Parathyroid adenoma (tissue), 2 donors: ENCODE data around the gene TMEM163.

Source experiments
- H2AFZ ChIP-seq: fragments of 300-600 bp; sonication (generic); one replicate; pipeline ENCODE4 v1.7.0; 2017; ENCODE audit warnings: antibody characterized with exemption, mild to moderate bottlenecking
- H3K27ac ChIP-seq: fragments of 300-600 bp; sonication (generic); one replicate; pipeline ENCODE4 v1.7.0; 2017
- H3K27me3 ChIP-seq: fragments of 300-600 bp; sonication (generic); one replicate; pipeline ENCODE4 v1.7.0; 2017; ENCODE audit warnings: low read length; ENCODE audit not compliant: control insufficient read depth, insufficient read depth
- H3K36me3 ChIP-seq: fragments of 300-600 bp; sonication (generic); one replicate; pipeline ENCODE4 v1.7.0; 2017; ENCODE audit warnings: low read length; ENCODE audit not compliant: control insufficient read depth, insufficient read depth
- H3K4me1 ChIP-seq: fragments of 300-600 bp; sonication (generic); one replicate; pipeline ENCODE4 v1.7.0; 2017; ENCODE audit warnings: control low read depth
- H3K4me2 ChIP-seq: fragments of 300-600 bp; sonication (generic); one replicate; pipeline ENCODE4 v1.7.0; 2017; ENCODE audit warnings: low read length
- H3K4me3 ChIP-seq: fragments of 300-600 bp; sonication (generic); one replicate; pipeline ENCODE4 v1.7.0; 2017; ENCODE audit warnings: low read depth, low read length
- H3K79me2 ChIP-seq: fragments of 300-600 bp; sonication (generic); one replicate; pipeline ENCODE4 v1.7.0; 2017; ENCODE audit warnings: control low read depth
- H3K9ac ChIP-seq: fragments of 300-600 bp; sonication (generic); one replicate; pipeline ENCODE4 v1.7.0; 2017; ENCODE audit warnings: mild to moderate bottlenecking
- H3K9me3 ChIP-seq: fragments of 300-600 bp; sonication (generic); one replicate; pipeline ENCODE4 v1.7.0; 2017; ENCODE audit warnings: low read length; ENCODE audit not compliant: control insufficient read depth
- TF ChIP-seq, protein P1 (sequence below): fragments of 300-600 bp; sonication (generic); IDR thresholded peaks from one replicate; pipeline ENCODE4 v1.7.0; 2017; ENCODE audit warnings: antibody characterized with exemption, mild to moderate bottlenecking
- donor health status: primary hyperparathyroidism.

TMEM163 gene

GRCh38 chr2:134469516-134470115 lies 249.2 kb downstream of the TMEM163 start:
- no peak overlapping the region for H2AFZ ChIP-seq
- H3K27me3 ChIP-seq = no peaks in the 10 kb centered on the region
- H3K79me2 ChIP-seq = no peaks in the 10 kb centered on the region
- no peak overlapping the region for H3K4me2 ChIP-seq
- H3K27ac ChIP-seq = no peak overlapping the region
- H3K9ac ChIP-seq = no peak overlapping the region
- no peak overlapping the region for H3K4me3 ChIP-seq
- H3K36me3 ChIP-seq = no peaks in the 10 kb centered on the region
- no peaks in the 10 kb centered on the region for H3K9me3 ChIP-seq
- H3K4me1 ChIP-seq = no peaks in the 10 kb centered on the region
- TF ChIP-seq, protein P1, sequence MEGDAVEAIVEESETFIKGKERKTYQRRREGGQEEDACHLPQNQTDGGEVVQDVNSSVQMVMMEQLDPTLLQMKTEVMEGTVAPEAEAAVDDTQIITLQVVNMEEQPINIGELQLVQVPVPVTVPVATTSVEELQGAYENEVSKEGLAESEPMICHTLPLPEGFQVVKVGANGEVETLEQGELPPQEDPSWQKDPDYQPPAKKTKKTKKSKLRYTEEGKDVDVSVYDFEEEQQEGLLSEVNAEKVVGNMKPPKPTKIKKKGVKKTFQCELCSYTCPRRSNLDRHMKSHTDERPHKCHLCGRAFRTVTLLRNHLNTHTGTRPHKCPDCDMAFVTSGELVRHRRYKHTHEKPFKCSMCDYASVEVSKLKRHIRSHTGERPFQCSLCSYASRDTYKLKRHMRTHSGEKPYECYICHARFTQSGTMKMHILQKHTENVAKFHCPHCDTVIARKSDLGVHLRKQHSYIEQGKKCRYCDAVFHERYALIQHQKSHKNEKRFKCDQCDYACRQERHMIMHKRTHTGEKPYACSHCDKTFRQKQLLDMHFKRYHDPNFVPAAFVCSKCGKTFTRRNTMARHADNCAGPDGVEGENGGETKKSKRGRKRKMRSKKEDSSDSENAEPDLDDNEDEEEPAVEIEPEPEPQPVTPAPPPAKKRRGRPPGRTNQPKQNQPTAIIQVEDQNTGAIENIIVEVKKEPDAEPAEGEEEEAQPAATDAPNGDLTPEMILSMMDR = no peak

DNA sequence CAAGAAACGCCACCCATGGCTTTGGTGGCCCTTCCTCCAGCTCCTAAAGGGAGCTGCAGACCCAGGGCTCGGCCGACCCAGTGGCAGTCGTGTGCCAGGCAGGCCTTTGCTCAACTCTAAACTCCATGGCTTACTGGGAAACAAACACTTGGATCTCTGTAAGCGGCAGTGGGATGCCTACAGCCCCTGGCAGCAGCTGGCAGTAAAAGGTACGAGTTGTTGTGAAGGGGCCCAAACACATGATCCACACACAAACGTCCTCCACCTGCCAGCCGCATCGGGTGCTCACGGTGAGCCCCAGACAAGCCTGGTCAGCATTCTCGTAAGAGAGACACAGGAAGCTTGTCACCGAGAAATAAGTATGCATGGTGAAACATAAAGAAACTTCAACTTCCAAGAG lies 250.0 kb downstream of the TMEM163 start:
- TF ChIP-seq, protein P1 = no peak

GRCh38 chr2:134468164-134468563 lies 250.6 kb downstream of the TMEM163 start:
- TF ChIP-seq, protein P1 = no peak
- Histone ChIP-seq H3K4me2 (no peak overlapping the region), H2AFZ (no peak overlapping the region), H3K9ac (no peak overlapping the region), H3K27ac (no peak overlapping the region), H3K4me1 (no peaks in the 10 kb centered on the region), H3K9me3 (no peaks in the 10 kb centered on the region), H3K36me3 (no peaks in the 10 kb centered on the region), H3K27me3 (no peaks in the 10 kb centered on the region), H3K4me3 (no peak overlapping the region), H3K79me2 (no peaks in the 10 kb centered on the region)

More for the DNA sequence above, 250.0 kb downstream of the TMEM163 start:
- no peak overlapping the region for H3K27ac ChIP-seq
- H3K4me3 ChIP-seq = no peak overlapping the region
- no peaks in the 10 kb centered on the region for H3K36me3 ChIP-seq
- no peak overlapping the region for H3K4me2 ChIP-seq
- H3K4me1 ChIP-seq = no peaks in the 10 kb centered on the region
- no peaks in the 10 kb centered on the region for H3K9me3 ChIP-seq
- no peak overlapping the region for H2AFZ ChIP-seq
- no peak overlapping the region for H3K9ac ChIP-seq
- no peaks in the 10 kb centered on the region for H3K27me3 ChIP-seq
- H3K79me2 ChIP-seq = no peaks in the 10 kb centered on the region

DNA sequence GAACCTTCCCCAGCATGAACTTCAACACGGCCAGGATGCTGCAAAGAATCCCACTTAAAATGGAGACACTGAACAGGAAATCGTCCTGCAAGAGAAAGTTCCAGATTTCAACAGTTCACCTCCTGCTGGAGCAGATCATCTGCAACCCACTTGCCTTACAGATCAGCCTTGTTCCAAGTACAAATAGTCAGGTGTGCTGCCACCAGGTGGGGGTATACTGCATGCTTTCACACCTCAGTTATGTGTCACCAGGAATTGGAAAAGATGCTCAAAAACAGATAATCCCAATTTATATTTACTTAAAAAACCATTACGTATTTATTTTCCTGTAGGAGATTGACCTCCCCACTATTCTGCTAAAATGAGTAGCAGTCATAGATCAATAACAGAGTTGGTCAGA lies 252.7 kb downstream of the TMEM163 start:
- Histone ChIP-seq H3K4me2 (no peak overlapping the region), H3K4me3 (no peak overlapping the region), H3K79me2 (no peaks in the 10 kb centered on the region), H2AFZ (no peak overlapping the region), H3K9ac (no peak overlapping the region), H3K9me3 (no peaks in the 10 kb centered on the region), H3K27me3 (no peaks in the 10 kb centered on the region), H3K36me3 (no peaks in the 10 kb centered on the region), H3K27ac (no peak overlapping the region), H3K4me1 (no peaks in the 10 kb centered on the region)
- TF ChIP-seq, protein P1 = no peak
